ACC112 (cell line): ENCODE data around the gene DEPDC5.

Experiments used
- H2AFZ ChIP-seq: fragments of 200-600 bp; sonication (generic); one replicate; pipeline ENCODE4 v1.6.0; 2017; ENCODE audit warnings: antibody characterized with exemption, low read length; ENCODE audit not compliant: unreplicated experiment
- H3K27ac ChIP-seq: fragments of 200-600 bp; sonication (generic); 2 replicates; pipeline ENCODE4 v1.5.1; 2014; ENCODE audit warnings: low read depth, mild to moderate bottlenecking, antibody characterized with exemption, low read length, moderate library complexity
- H3K27me3 ChIP-seq: fragments of 200-600 bp; sonication (generic); 2 replicates; pipeline ENCODE4 v1.6.1; 2014; ENCODE audit warnings: mild to moderate bottlenecking, antibody characterized with exemption, low read length, moderate library complexity, mixed read lengths; ENCODE audit not compliant: insufficient read depth
- H3K36me3 ChIP-seq: fragments of 200-600 bp; sonication (generic); 2 replicates; pipeline ENCODE4 v1.6.1; 2016; ENCODE audit warnings: mild to moderate bottlenecking, antibody characterized with exemption, low read length, moderate library complexity, mixed read lengths; ENCODE audit not compliant: insufficient read depth
- H3K4me1 ChIP-seq: fragments of 200-600 bp; sonication (generic); one replicate; pipeline ENCODE4 v1.6.1; 2016; ENCODE audit warnings: low read length, mixed read lengths; ENCODE audit not compliant: insufficient read depth, unreplicated experiment, control insufficient read depth
- H3K4me3 ChIP-seq: fragments of 200-600 bp; sonication (generic); 2 replicates; pipeline ENCODE4 v1.5.1; 2014; ENCODE audit warnings: mild to moderate bottlenecking, low read depth, low read length
- H3K79me2 ChIP-seq: fragments of 200-600 bp; sonication (generic); one replicate; pipeline ENCODE4 v1.6.0; 2016; ENCODE audit warnings: low read length; ENCODE audit not compliant: control insufficient read depth, unreplicated experiment, insufficient read depth

DEPDC5 gene

DNA sequence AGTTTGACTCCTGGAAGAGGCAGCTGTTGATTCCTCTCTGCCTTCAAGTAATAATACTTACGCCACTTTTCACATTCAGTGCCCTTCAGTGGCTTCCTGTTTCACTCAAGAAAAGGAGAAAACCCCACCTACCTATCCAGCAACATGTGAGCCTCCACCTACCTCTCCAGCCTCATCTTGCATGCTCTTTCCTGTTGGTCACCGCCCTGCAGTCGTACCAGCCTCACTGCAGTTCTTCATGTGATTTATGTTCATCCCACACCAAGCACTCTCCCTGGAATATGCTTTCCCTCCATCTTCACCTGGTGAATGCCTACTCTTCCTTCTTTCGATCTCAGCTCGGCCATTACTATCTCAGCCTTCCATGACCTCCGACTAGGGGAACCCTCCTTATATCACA, 168.7 kb downstream of the DEPDC5 start:
- no peaks in the 10 kb centered on the region for H3K27me3 ChIP-seq
- no peak overlapping the region for H2AFZ ChIP-seq
- H3K4me1 ChIP-seq, result peaks cover 3% of the 10 kb centered on the region
- H3K79me2 ChIP-seq, result no peaks in the 10 kb centered on the region
- H3K36me3 ChIP-seq, result no peaks in the 10 kb centered on the region
- no peak overlapping the region for H3K4me3 ChIP-seq
- H3K27ac ChIP-seq, result no peak overlapping the region

DNA sequence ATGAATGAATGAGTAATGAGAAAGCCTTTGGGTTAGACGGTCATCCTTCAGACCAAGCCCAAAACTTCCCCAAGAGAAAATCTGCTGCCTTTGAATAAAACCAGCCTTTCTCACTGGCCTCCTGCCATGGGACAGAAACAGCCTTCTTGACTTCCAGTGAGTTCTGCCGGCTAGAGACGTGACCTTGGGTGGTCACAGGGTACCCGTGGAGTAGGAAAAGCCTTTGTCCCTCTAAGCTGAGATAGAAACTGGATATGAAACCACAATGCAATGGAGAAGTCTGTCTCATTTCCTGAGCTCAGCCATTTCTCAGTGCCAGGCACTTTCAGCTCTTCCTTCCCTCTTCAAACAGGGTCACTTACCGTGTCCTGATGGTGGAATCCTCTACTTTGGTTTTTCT, 169.3 kb downstream of the DEPDC5 start:
- H3K4me1 ChIP-seq, result peaks cover 3% of the 10 kb centered on the region
- H2AFZ ChIP-seq, result no peak overlapping the region
- H3K27ac ChIP-seq, result no peak overlapping the region
- H3K4me3 ChIP-seq, result no peak overlapping the region
- no peaks in the 10 kb centered on the region for H3K36me3 ChIP-seq
- H3K27me3 ChIP-seq, result no peaks in the 10 kb centered on the region
- no peaks in the 10 kb centered on the region for H3K79me2 ChIP-seq

DNA sequence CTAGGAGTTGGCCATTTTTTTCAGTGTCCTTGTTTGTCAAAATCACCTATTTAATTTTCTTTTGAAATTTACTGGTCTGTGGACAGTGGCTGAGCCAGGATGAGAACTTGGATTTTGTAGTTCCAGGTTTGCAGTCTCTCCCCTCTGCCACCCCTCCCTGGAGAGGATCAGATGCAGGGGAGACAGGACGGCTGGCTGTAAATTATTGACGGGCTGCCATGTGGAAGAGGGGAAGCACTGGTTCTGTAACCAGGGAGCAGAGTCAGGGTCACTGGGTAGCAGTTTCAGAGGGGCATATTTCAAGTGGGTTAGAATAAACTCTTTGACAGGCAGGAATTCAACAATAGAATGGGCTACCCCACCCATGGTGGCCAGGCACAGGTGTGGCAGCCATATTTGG, 169.9 kb downstream of the DEPDC5 start:
- H3K27me3 ChIP-seq, result no peaks in the 10 kb centered on the region
- no peak overlapping the region for H2AFZ ChIP-seq
- H3K4me1 ChIP-seq, result peaks cover 3% of the 10 kb centered on the region
- no peaks in the 10 kb centered on the region for H3K79me2 ChIP-seq
- no peaks in the 10 kb centered on the region for H3K36me3 ChIP-seq
- no peak overlapping the region for H3K4me3 ChIP-seq
- H3K27ac ChIP-seq, result no peak overlapping the region

DNA sequence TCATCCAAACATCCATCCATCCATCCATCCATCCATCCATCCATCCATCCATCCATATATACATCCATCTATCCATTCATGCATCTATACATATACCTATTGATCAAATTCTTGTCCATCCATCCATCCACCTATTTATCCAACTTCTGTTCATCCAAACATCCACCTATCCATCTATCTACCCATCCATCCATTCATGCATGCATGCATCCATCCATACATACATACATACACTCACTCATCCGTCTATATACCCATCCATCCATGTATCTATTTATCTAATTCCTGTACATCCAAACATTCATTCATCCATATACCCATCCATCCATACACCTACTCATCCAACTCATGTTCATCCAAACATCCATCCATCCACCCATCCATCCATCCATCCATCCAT, 171.2 kb downstream of the DEPDC5 start:
- peaks cover 3% of the 10 kb centered on the region for H3K4me1 ChIP-seq
- no peaks in the 10 kb centered on the region for H3K79me2 ChIP-seq
- no peak overlapping the region for H2AFZ ChIP-seq
- no peaks in the 10 kb centered on the region for H3K27me3 ChIP-seq
- H3K27ac ChIP-seq, result no peak overlapping the region
- H3K4me3 ChIP-seq, result no peak overlapping the region
- no peaks in the 10 kb centered on the region for H3K36me3 ChIP-seq

DNA sequence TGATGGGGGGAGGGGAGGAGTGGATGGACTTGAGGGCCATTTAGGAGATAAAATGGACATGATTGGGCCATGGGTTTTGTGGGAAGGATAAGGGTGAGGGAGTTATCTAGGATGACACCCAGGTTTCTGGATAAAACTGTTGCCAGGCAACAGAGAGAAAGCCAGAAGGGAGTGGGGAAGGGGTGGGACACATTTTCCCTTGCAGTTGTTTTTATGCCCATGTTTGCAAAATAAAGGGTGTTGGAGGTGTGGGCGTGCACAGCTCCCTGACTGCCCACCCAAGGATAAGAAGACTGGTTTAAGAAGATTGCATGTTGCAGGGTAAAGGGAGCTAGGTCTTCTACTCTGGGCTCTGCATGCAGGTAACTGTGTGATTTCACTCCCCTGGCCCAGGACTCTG, 172.2 kb downstream of the DEPDC5 start:
- H3K36me3 ChIP-seq, result no peaks in the 10 kb centered on the region
- no peak overlapping the region for H2AFZ ChIP-seq
- peaks cover 3% of the 10 kb centered on the region for H3K4me1 ChIP-seq
- no peaks in the 10 kb centered on the region for H3K79me2 ChIP-seq
- no peaks in the 10 kb centered on the region for H3K27me3 ChIP-seq
- H3K27ac ChIP-seq, result no peak overlapping the region
- H3K4me3 ChIP-seq, result no peak overlapping the region

DNA sequence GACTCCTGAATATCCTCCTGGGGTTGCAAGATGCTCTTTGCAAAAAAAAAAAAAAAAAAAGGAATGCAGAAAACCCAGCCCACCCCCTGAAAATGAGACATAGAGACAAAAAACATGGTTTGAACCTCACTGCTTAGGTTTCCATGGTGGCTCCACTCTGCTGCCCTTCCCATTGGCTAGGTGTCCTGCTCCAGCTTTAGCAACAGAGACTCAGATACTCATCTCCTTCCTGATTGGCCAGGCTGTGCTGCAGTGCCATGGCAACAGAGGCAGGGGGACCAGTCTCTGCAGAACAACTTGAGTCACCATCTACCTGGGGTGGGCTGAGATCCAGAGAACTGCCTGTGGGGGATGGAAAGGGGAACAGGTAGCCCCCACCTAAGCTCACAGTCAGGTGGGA, 173.2 kb downstream of the DEPDC5 start:
- Histone ChIP-seq H3K36me3 (no peaks in the 10 kb centered on the region), H3K27me3 (no peaks in the 10 kb centered on the region), H3K27ac (no peak overlapping the region), H3K4me1 (peaks cover 3% of the 10 kb centered on the region), H2AFZ (no peak overlapping the region), H3K79me2 (no peaks in the 10 kb centered on the region), H3K4me3 (no peak overlapping the region)

DNA sequence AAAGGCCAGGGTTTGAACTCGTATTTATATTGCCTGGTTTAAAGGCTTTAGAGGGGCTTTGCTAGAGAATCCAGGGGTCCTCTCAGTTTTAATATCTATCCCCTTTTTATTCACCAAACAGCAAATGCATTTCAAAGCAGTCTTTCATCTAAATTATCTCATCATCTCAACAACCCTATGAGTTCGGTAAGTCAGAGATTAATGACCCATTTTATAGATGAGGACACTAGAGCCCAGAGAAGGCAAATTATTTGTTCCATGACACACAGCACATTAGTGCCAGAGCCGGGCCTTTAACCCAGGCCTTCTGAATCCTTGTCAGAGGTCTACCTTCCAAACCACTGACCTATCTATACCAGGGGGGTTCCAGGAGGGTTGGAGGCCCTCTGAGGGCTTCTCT, 173.7 kb downstream of the DEPDC5 start:
- H3K4me1 ChIP-seq, result peaks cover 3% of the 10 kb centered on the region
- H3K27me3 ChIP-seq, result no peaks in the 10 kb centered on the region
- H2AFZ ChIP-seq, result no peak overlapping the region
- H3K4me3 ChIP-seq, result no peak overlapping the region
- no peaks in the 10 kb centered on the region for H3K79me2 ChIP-seq
- no peak overlapping the region for H3K27ac ChIP-seq
- H3K36me3 ChIP-seq, result no peaks in the 10 kb centered on the region

DNA sequence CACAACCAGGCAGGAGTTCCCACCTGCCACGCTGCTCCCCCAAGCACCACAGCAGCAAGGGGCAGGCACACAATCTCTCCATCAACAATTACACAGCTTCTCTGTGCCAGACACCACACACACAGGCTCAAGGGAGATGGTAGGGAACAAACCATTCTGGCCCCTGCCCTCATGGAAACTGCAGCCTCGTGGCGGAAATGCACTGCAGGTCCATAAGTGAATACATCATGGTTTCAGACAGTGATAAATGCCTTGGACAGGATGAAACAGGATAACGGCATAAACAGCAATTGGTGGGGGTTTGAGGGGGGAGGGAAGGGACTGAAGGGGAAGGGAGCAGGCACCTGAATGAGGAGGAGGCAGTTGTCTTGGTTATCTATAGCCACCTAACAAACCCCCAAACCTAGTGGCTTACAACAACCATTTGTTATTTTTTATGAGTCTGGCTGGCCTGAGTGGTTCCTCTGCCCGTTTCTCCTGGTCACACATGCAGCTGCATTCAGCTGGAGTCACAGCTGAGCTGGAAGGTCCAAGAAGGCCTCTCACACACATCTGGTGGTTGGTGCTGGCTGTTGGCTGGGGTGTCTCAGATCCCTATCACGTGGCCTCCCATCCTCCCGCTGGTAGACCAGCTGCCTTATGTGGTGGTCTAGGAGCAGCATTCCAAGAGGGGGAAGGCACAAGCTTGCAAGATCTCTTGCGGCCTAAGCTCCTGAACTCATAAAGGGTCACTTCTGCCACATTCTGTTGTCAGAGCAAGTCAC, 175.5 kb downstream of the DEPDC5 start:
- Histone ChIP-seq H3K4me1 (no peaks in the 10 kb centered on the region), H3K27ac (no peak overlapping the region), H3K27me3 (no peaks in the 10 kb centered on the region), H3K36me3 (no peaks in the 10 kb centered on the region), H3K79me2 (no peaks in the 10 kb centered on the region), H3K4me3 (no peak overlapping the region), H2AFZ (no peak overlapping the region)

DNA sequence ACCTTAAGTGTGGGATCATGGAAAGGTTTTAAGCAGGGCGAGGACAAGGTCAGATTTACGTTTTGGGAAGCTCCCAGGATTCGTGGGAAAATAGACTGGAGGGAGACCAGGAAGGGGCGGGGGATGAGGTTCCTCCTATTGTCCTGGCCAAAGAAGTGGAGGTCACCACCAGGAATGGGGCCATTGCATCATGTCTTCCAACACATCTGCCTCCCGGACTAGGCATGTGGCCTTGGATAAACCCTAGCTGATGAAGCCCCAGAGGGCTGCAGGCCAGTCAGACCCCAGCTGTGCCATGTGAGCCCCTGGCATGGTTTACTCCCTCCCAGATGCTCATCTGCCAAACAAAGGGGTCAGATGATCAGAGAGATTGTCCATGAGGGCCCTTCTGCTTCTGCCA, 179.0 kb downstream of the DEPDC5 start:
- H3K36me3 ChIP-seq, result no peaks in the 10 kb centered on the region
- no peaks in the 10 kb centered on the region for H3K27me3 ChIP-seq
- H2AFZ ChIP-seq, result no peak overlapping the region
- H3K4me3 ChIP-seq, result no peak overlapping the region
- H3K79me2 ChIP-seq, result no peaks in the 10 kb centered on the region
- H3K27ac ChIP-seq, result no peak overlapping the region
- H3K4me1 ChIP-seq, result no peaks in the 10 kb centered on the region

DNA sequence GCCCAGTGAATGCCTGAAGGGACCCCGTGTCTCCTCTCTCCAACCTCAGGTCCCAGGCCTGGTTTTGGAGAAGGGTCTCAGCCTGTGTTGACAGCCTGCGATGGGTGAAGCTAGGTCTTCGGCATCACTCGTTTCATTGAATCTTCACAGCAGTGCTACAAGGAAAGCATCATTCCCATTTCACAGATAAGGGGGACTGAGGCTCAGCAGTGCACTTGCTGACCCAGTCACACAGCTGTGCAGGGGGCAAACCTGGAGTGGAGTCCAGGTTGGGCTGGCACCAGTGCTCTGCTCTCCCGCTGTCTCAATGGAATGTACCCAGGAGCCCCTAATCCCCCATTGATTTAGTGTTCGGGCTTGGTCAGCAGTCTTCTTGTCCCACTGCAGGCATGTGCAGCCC, 179.6 kb downstream of the DEPDC5 start:
- H3K27me3 ChIP-seq, result no peaks in the 10 kb centered on the region
- no peak overlapping the region for H3K27ac ChIP-seq
- no peaks in the 10 kb centered on the region for H3K36me3 ChIP-seq
- H2AFZ ChIP-seq, result no peak overlapping the region
- no peaks in the 10 kb centered on the region for H3K79me2 ChIP-seq
- no peak overlapping the region for H3K4me3 ChIP-seq
- no peaks in the 10 kb centered on the region for H3K4me1 ChIP-seq

DNA sequence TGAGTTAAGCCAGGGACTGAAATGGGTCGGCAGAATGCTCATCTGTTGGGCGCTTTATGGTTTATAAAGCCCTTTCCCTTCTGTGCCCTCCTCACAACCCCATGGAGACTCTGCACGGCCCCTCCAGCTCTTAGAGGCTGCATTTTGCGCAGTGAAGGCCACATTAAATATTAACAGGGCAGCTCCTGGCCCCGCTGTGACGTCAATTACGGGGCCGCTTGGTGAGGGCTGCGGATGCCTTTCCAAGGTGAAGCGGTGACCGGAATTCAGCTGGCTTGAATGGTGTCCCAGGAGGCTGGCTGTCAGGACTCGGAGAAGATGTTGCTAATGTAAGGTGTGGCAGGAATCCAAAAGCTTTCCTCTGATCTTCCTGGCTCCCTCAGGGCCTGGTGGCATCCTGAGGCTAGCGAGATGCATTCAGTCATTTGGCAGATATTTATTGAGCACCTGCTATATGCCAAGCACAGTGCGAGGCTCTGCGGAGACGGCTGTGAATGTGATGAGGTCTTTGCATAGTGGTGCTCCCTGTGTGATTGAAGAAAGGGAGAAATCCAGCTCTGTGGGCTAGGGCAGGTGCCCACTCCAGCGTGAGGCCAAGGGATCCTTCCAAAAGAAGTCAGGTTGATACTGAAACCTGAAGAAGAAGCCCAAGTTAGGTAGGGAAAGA, 180.1 kb downstream of the DEPDC5 start:
- Histone ChIP-seq H3K36me3 (no peaks in the 10 kb centered on the region), H3K4me3 (no peak overlapping the region), H3K4me1 (no peaks in the 10 kb centered on the region), H3K27ac (no peak overlapping the region), H3K27me3 (no peaks in the 10 kb centered on the region), H3K79me2 (no peaks in the 10 kb centered on the region), H2AFZ (no peak overlapping the region)
